PC-3 (cell line): ENCODE measurements around the gene TSSC4. TPM values are rescaled to one million over a fixed set of nuclear protein-coding genes. Genes with fewer than 3 reads are reported as not detected.

Experiments used
- ATAC-seq: fragments of 200-7000 bp; cut with Tn5 transposase; 2 replicates; pipeline ENCODE4 v1.9.1; 2020; ENCODE audit warnings: mild to moderate bottlenecking, moderate library complexity
- BruUV-seq: library from RNA; stranded (reverse); fragments of 400-500 nt; replicated peaks from 2 replicates; lab custom pipeline; 2021; lab: Mats Ljungman, UMichigan
- CTCF ChIA-PET: fragments of 300-600 bp; sonication (Branson Sonifier 250); formaldehyde crosslinking; loops from one replicate; lab custom pipeline; 2022; ENCODE audit warnings: antibody characterized with exemption; lab: Charles Lee
- POLR2A ChIA-PET: fragments of 300-600 bp; sonication (Branson Sonifier 250); formaldehyde crosslinking; loops from one replicate; lab custom pipeline; 2022; ENCODE audit warnings: antibody characterized with exemption; ENCODE audit not compliant: unreplicated experiment; lab: Charles Lee
- DNase-seq: peaks from one replicate; pipeline ENCODE4 v3.0.0-alpha.2; 2015
- H2AFZ ChIP-seq: fragments of 300-600 bp; sonication (generic); 2 replicates; pipeline ENCODE4 v1.6.0; 2016; ENCODE audit warnings: antibody characterized with exemption, low read length
- H3F3A ChIP-seq: fragments of 300-600 bp; sonication (generic); one replicate; pipeline ENCODE4 v1.6.0; 2017; ENCODE audit warnings: antibody characterized with exemption, low read length, control low read depth, mild to moderate bottlenecking; ENCODE audit not compliant: unreplicated experiment
- H3K27ac ChIP-seq: fragments of 300-600 bp; sonication (generic); 2 replicates; pipeline ENCODE4 v1.5.1; 2016; ENCODE audit warnings: mild to moderate bottlenecking, low read length
- H3K27me3 ChIP-seq: fragments of 300-600 bp; sonication (generic); 2 replicates; pipeline ENCODE4 v1.6.1; 2016; ENCODE audit warnings: low read length, mixed read lengths
- H3K36me3 ChIP-seq: fragments of 300-600 bp; sonication (generic); 2 replicates; pipeline ENCODE4 v1.6.1; 2016; ENCODE audit warnings: low read depth, mixed run types, low read length, mixed read lengths
- H3K4me1 ChIP-seq: fragments of 300-600 bp; sonication (generic); 2 replicates; pipeline ENCODE4 v1.5.1; 2016; ENCODE audit warnings: low read length; ENCODE audit not compliant: insufficient read depth
- H3K4me2 ChIP-seq: fragments of 300-600 bp; sonication (generic); 2 replicates; pipeline ENCODE4 v1.6.0; 2016; ENCODE audit warnings: low read length
- H3K4me3 ChIP-seq: fragments of 300-600 bp; sonication (generic); 2 replicates; pipeline ENCODE4 v1.5.1; 2016; ENCODE audit warnings: mild to moderate bottlenecking, low read length, mixed read lengths
- H3K79me2 ChIP-seq: fragments of 300-600 bp; sonication (generic); 2 replicates; pipeline ENCODE4 v1.6.1; 2017; ENCODE audit warnings: low read length, mixed read lengths
- H3K9ac ChIP-seq: fragments of 300-600 bp; sonication (generic); 2 replicates; pipeline ENCODE4 v1.6.0; 2016; ENCODE audit warnings: mild to moderate bottlenecking, low read length
- H3K9me2 ChIP-seq: fragments of 300-600 bp; sonication (generic); replicated peaks from 2 replicates; pipeline ENCODE4 v1.6.1; 2016; ENCODE audit warnings: mixed run types, low read length, mixed read lengths
- H3K9me3 ChIP-seq: fragments of 300-600 bp; sonication (generic); 2 replicates; pipeline ENCODE4 v1.6.1; 2016; ENCODE audit warnings: low read length, mixed read lengths
- H4K20me1 ChIP-seq: fragments of 300-600 bp; sonication (generic); 2 replicates; pipeline ENCODE4 v1.6.1; 2016; ENCODE audit warnings: low read length, mixed read lengths
- EZH2 ChIP-seq: fragments of 300-600 bp; sonication (generic); IDR thresholded peaks from one replicate; pipeline ENCODE4 v1.6.1; 2017; ENCODE audit warnings: antibody characterized with exemption, mild to moderate bottlenecking, low read length; ENCODE audit not compliant: unreplicated experiment
- EZH2phosphoT487 ChIP-seq: fragments of 300-600 bp; sonication (generic); IDR thresholded peaks from 2 replicates; pipeline ENCODE4 v1.6.1; 2018; ENCODE audit warnings: mild to moderate bottlenecking, antibody characterized with exemption, low read length, borderline replicate concordance
- intact Hi-C: fragments of 100-400 bp; cut with micrococcal nuclease; formaldehyde crosslinking; loops from 2 replicates; pipeline ENCODE4 v1.9.0; 2023
- total RNA-seq: library from RNA; depleted of rRNA; stranded (reverse); fragments of >200 nt; gene quantifications from 2 replicates; pipeline ENCODE4 v1.2.3, GENCODE V29; 2014
- TF ChIP-seq, protein P1 (sequence below): fragments of 300-600 bp; sonication (generic); conservative IDR thresholded peaks from 2 replicates; pipeline ENCODE4 v1.5.1; 2017; ENCODE audit warnings: antibody characterized with exemption, low read depth, mild to moderate bottlenecking, low read length

Gene TSSC4
- total RNA-seq, 1 experiment from 2014 or later: 88.3 TPM

DNA sequence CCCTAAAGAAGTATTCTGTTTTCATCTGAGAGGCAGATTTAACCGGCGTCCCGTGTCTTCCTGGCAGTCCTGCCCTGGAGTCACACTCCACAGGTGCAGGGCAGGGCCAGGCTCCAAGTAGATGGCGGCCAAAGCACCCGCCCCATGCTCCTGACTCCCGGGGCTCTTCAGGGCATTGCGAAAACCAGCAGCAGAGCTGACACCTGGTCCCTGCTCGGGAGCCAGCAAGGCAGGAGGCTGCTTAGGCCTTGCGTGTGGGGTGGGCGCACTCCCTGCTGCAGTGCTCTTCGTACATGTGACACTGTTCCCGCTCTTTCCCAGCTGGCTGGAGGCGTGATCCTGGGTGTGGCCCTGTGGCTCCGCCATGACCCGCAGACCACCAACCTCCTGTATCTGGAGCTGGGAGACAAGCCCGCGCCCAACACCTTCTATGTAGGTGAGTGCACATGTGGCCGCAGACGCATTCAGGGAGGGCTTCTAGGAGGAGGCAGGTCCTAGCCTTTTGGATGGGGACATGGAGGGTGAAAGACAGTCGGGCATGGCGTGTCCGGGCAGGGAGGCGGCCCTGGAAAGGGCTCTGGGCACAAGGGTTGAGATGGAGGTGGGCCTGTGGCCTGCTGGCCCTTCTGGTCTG lies 10.3 kb upstream of the TSSC4 start:
- Histone ChIP-seq H3K79me2 (peaks cover 54% of the 10 kb centered on the region), H4K20me1 (peaks cover 25% of the 10 kb centered on the region; the same call in 1 of the 2 replicates), H3K9me3 (no peaks in the 10 kb centered on the region), H3K9me2 (no peaks in the 10 kb centered on the region), H3K27ac (no peak overlapping the region), H3K27me3 (no peaks in the 10 kb centered on the region), H3K4me3 (no peak overlapping the region), H3K4me1 (no peaks in the 10 kb centered on the region), H3K36me3 (no peaks in the 10 kb centered on the region; the same call in 1 of the 2 replicates), H3K4me2 (no peak overlapping the region), H3K9ac (no peak overlapping the region), H3F3A (no peaks in the 10 kb centered on the region), H2AFZ (no peak overlapping the region)
- TF ChIP-seq, protein P1, sequence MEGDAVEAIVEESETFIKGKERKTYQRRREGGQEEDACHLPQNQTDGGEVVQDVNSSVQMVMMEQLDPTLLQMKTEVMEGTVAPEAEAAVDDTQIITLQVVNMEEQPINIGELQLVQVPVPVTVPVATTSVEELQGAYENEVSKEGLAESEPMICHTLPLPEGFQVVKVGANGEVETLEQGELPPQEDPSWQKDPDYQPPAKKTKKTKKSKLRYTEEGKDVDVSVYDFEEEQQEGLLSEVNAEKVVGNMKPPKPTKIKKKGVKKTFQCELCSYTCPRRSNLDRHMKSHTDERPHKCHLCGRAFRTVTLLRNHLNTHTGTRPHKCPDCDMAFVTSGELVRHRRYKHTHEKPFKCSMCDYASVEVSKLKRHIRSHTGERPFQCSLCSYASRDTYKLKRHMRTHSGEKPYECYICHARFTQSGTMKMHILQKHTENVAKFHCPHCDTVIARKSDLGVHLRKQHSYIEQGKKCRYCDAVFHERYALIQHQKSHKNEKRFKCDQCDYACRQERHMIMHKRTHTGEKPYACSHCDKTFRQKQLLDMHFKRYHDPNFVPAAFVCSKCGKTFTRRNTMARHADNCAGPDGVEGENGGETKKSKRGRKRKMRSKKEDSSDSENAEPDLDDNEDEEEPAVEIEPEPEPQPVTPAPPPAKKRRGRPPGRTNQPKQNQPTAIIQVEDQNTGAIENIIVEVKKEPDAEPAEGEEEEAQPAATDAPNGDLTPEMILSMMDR: no peak
- TF ChIP-seq EZH2phosphoT487 (no peak), EZH2 (no peak)
- ChIA-PET POLR2A (interaction anchor here (0.6 kb wide), 2 partner anchors 10 to 13 kb away, joined by 3 to 13 read pairs; partner anchors contain the start of gene TSSC4), CTCF (interaction anchor here (1.0 kb wide), 1 partner anchor 12 kb away, joined by 3 read pairs; no protein-coding TSS in a partner anchor)
- DNase-seq: no peak
- BruUV-seq: no TSS peak
- ATAC-seq: no peak
- intact Hi-C loops: no loop called here

DNA sequence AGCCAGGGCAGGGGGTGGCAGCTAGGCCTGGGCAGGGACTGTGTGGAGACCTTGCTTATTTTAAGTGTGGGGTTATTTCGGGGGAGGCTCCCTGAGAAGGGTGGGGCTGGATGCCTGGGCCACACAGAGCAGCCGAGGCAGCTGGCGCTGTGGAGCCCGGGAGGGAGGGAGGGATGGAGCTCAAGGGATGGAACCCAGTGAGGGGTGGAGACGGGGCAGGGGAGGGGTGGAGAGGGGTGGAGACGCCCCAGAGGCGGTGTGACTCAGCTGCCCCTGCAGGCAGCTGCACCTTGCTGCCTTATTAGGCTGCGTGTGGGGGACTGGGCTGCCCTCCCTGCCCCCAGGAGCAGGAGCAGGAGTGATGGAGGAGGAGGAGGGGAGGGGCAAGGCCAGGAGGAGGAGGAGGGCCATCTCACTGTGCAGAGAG lies 9.8 kb upstream of the TSSC4 start:
- H3K9ac ChIP-seq: no peak overlapping the region
- CTCF ChIA-PET: interaction anchor here (1.0 kb wide), 1 partner anchor 13 kb away, joined by 3 read pairs; no protein-coding TSS in a partner anchor
- H3K27me3 ChIP-seq: no peaks in the 10 kb centered on the region
- no peaks in the 10 kb centered on the region; the same call in 1 of the 2 replicates for H3K36me3 ChIP-seq
- no TSS peak for BruUV-seq
- no peak overlapping the region for H2AFZ ChIP-seq
- POLR2A ChIA-PET: interaction anchor here (0.6 kb wide), 2 partner anchors 10 to 14 kb away, joined by 3 to 13 read pairs; partner anchors contain the start of gene TSSC4
- H3K79me2 ChIP-seq: peaks cover 49% of the 10 kb centered on the region
- TF ChIP-seq EZH2phosphoT487 (no peak), EZH2 (no peak)
- TF ChIP-seq, protein P1: no peak
- no peak overlapping the region for H3K4me2 ChIP-seq
- DNase-seq (peak; percentile 34), ATAC-seq (peak; percentile 29; the same call in 1 of the 2 replicates)
- intact Hi-C loops: no loop called here
- peaks cover 24% of the 10 kb centered on the region; the same call in 1 of the 2 replicates for H4K20me1 ChIP-seq
- no peaks in the 10 kb centered on the region for H3K4me1 ChIP-seq
- no peak overlapping the region for H3K27ac ChIP-seq
- H3F3A ChIP-seq: no peaks in the 10 kb centered on the region
- no peaks in the 10 kb centered on the region for H3K9me3 ChIP-seq
- no peak overlapping the region for H3K4me3 ChIP-seq
- H3K9me2 ChIP-seq: no peaks in the 10 kb centered on the region
